ENCODE data around the gene SLC39A1. TPM values are rescaled to one million over a fixed set of nuclear protein-coding genes. Genes with fewer than 3 reads are reported as not detected.

Gene SLC39A1
- polyA plus RNA-seq, 1 donor from 2014 or later = 35.2 TPM

DNA sequence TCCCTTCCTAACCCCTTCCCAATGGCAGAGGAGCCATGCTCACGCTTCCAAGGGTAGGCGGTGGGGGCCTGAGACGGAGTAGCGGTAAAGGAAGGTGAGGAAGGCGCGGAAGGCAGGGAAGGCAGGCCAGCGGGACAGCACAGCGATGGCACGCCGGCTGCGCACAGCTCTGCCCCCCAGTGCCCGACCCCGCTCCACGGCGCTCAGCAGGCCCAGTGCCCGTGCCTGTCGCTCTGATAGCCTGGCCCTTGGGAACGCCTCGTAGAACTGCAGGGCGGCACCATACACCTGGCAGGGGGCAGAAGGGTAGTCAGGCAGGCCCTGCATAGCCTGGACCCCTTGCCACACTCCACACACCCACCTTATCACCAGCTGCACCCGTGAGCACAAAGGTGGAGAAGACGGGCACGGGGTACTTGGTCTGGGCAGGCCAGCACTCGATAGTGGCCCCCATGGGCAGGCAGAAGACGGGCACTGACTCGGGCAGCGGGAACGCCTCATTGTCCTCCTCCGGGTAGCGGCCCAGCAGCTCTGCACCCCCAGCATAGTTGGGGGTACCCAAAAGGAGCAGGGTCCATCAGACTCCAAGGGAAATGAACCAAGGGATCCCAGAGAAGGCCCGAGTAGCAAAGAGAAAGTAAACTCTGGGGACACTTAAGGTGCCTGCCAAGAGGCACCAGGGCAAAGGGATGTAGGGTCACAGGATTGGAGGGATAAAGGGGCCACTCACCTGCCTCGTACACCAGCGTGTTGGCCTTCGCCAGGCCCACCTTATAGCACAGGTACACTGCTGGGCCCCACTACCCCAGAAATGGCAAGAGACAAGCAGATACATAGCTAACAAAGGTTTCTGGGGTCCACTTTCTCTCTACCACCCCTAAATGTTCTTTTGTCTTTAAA is 21.3 kb downstream of the SLC39A1 start:
- H3F3A ChIP-seq (ENCODE audit: insufficient read depth, low read length, poor library complexity, severe bottlenecking) = no peaks in the 10 kb centered on the region
- H3K79me2 ChIP-seq (replicated peaks; ENCODE audit: insufficient read depth, low read length) = peaks cover 4% of the 10 kb centered on the region
- no peaks in the 10 kb centered on the region for H3K9me3 ChIP-seq (ENCODE audit: low read length)
- no peaks in the 10 kb centered on the region for H3K27me3 ChIP-seq (ENCODE audit: insufficient read depth, low read depth, low read length)
- H3K9me2 ChIP-seq (ENCODE audit: insufficient read depth, low read length) = no peaks in the 10 kb centered on the region
- H4K20me1 ChIP-seq (ENCODE audit: insufficient read depth) = no peaks in the 10 kb centered on the region
- no peak overlapping the region for H3K9ac ChIP-seq (ENCODE audit: low read length)
- no peak overlapping the region for H2AFZ ChIP-seq (ENCODE audit: low read depth, low read length)
- H3K27ac ChIP-seq (ENCODE audit: low read length) = no peak overlapping the region
- no peaks in the 10 kb centered on the region for H3K36me3 ChIP-seq (ENCODE audit: insufficient read depth, low read length)
- H3K4me2 ChIP-seq (ENCODE audit: low read length) = no peak overlapping the region
- H3K4me3 ChIP-seq (ENCODE audit: low read length) = no peak overlapping the region
- TF ChIP-seq EZH2 (IDR thresholded peaks at IDR 0.05; ENCODE audit: borderline replicate concordance, insufficient read depth, low read length, poor library complexity, severe bottlenecking) (no peak), SMC3 (conservative IDR thresholded peaks at IDR 0.05; ENCODE audit: poor library complexity) (no peak), MXI1 (conservative IDR thresholded peaks at IDR 0.05; ENCODE audit: poor library complexity, severe bottlenecking) (no peak), RAD21 (conservative IDR thresholded peaks at IDR 0.05) (no peak), EP300 (conservative IDR thresholded peaks at IDR 0.05; ENCODE audit: poor library complexity, severe bottlenecking) (no peak), TAF1 (IDR thresholded peaks at IDR 0.05; ENCODE audit: low read depth) (no peak), POLR2AphosphoS5 (IDR thresholded peaks at IDR 0.05) (no peak)
- TF ChIP-seq, protein P1, sequence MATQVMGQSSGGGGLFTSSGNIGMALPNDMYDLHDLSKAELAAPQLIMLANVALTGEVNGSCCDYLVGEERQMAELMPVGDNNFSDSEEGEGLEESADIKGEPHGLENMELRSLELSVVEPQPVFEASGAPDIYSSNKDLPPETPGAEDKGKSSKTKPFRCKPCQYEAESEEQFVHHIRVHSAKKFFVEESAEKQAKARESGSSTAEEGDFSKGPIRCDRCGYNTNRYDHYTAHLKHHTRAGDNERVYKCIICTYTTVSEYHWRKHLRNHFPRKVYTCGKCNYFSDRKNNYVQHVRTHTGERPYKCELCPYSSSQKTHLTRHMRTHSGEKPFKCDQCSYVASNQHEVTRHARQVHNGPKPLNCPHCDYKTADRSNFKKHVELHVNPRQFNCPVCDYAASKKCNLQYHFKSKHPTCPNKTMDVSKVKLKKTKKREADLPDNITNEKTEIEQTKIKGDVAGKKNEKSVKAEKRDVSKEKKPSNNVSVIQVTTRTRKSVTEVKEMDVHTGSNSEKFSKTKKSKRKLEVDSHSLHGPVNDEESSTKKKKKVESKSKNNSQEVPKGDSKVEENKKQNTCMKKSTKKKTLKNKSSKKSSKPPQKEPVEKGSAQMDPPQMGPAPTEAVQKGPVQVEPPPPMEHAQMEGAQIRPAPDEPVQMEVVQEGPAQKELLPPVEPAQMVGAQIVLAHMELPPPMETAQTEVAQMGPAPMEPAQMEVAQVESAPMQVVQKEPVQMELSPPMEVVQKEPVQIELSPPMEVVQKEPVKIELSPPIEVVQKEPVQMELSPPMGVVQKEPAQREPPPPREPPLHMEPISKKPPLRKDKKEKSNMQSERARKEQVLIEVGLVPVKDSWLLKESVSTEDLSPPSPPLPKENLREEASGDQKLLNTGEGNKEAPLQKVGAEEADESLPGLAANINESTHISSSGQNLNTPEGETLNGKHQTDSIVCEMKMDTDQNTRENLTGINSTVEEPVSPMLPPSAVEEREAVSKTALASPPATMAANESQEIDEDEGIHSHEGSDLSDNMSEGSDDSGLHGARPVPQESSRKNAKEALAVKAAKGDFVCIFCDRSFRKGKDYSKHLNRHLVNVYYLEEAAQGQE (IDR thresholded peaks at IDR 0.05; ENCODE audit: borderline replicate concordance) = no peak
- TF ChIP-seq, protein P2, sequence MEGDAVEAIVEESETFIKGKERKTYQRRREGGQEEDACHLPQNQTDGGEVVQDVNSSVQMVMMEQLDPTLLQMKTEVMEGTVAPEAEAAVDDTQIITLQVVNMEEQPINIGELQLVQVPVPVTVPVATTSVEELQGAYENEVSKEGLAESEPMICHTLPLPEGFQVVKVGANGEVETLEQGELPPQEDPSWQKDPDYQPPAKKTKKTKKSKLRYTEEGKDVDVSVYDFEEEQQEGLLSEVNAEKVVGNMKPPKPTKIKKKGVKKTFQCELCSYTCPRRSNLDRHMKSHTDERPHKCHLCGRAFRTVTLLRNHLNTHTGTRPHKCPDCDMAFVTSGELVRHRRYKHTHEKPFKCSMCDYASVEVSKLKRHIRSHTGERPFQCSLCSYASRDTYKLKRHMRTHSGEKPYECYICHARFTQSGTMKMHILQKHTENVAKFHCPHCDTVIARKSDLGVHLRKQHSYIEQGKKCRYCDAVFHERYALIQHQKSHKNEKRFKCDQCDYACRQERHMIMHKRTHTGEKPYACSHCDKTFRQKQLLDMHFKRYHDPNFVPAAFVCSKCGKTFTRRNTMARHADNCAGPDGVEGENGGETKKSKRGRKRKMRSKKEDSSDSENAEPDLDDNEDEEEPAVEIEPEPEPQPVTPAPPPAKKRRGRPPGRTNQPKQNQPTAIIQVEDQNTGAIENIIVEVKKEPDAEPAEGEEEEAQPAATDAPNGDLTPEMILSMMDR (IDR thresholded peaks at IDR 0.05; ENCODE audit: poor library complexity, severe bottlenecking) = no peak

DNA sequence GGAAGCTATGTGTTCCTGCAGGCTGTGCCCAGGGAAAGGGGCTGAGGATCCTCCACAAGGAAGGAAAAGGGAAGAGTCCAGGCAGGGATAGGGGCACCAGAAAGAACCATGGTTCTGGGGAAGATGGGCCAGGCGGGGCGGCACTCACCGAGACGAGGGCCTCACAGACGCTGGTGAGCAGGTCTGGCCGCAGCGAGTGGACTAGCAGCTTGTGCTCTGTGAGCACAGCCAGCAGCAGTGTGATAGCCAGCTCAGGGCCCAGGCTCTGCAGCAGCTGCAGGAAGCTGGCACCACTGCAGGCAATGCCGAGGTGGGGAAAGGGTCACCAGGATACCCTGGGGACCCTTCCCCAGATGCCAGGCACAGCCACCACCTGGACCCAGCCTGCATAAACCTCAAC is 22.6 kb downstream of the SLC39A1 start:
- Histone ChIP-seq H3K36me3 (ENCODE audit: insufficient read depth, low read length) (no peaks in the 10 kb centered on the region), H3K9ac (ENCODE audit: low read length) (no peak overlapping the region), H3K4me3 (ENCODE audit: low read length) (no peak overlapping the region), H3K9me3 (ENCODE audit: low read length) (no peaks in the 10 kb centered on the region), H3F3A (ENCODE audit: insufficient read depth, low read length, poor library complexity, severe bottlenecking) (no peaks in the 10 kb centered on the region), H3K79me2 (replicated peaks; ENCODE audit: insufficient read depth, low read length) (peaks cover 4% of the 10 kb centered on the region), H3K9me2 (ENCODE audit: insufficient read depth, low read length) (no peaks in the 10 kb centered on the region), H4K20me1 (ENCODE audit: insufficient read depth) (no peaks in the 10 kb centered on the region), H3K27me3 (ENCODE audit: insufficient read depth, low read depth, low read length) (no peaks in the 10 kb centered on the region), H2AFZ (ENCODE audit: low read depth, low read length) (no peak overlapping the region), H3K4me2 (ENCODE audit: low read length) (no peak overlapping the region), H3K27ac (ENCODE audit: low read length) (no peak overlapping the region)
- TF ChIP-seq MXI1 (conservative IDR thresholded peaks at IDR 0.05; ENCODE audit: poor library complexity, severe bottlenecking) = no peak
- no peak for TF ChIP-seq EZH2 (IDR thresholded peaks at IDR 0.05; ENCODE audit: borderline replicate concordance, insufficient read depth, low read length, poor library complexity, severe bottlenecking)
- TF ChIP-seq EP300 (conservative IDR thresholded peaks at IDR 0.05; ENCODE audit: poor library complexity, severe bottlenecking) = no peak
- no peak for TF ChIP-seq SMC3 (conservative IDR thresholded peaks at IDR 0.05; ENCODE audit: poor library complexity)
- TF ChIP-seq TAF1 (IDR thresholded peaks at IDR 0.05; ENCODE audit: low read depth) = no peak
- TF ChIP-seq, protein P2 (IDR thresholded peaks at IDR 0.05; ENCODE audit: poor library complexity, severe bottlenecking) = no peak
- no peak for TF ChIP-seq POLR2AphosphoS5 (IDR thresholded peaks at IDR 0.05)
- TF ChIP-seq, protein P1 (IDR thresholded peaks at IDR 0.05; ENCODE audit: borderline replicate concordance) = no peak
- TF ChIP-seq RAD21 (conservative IDR thresholded peaks at IDR 0.05) = no peak

Data from neural cell (in vitro differentiated cells).